Measurements from ENCODE around the gene SULF2.

DNA sequence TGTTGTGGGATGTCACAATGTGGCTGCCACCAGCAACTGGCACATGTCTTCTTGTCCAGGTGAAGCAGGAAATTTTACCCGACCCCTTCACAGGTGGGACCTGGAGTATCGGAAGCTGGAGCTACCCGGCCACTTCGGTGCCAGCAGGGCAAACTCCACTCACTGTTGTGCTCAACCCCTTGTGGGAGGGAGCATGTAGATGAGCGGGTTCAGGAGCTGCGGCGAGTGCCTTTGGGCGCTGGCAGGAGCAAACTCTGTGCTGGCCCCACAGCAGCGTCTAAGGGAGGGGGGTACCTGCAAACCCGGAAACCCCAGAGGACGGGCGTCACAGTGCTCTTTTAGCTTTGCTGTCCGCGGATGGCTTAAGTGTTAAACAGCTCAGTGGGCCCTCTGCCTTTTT is 20.7 kb upstream of the SULF2 start:
- TF ChIP-seq, protein P1, sequence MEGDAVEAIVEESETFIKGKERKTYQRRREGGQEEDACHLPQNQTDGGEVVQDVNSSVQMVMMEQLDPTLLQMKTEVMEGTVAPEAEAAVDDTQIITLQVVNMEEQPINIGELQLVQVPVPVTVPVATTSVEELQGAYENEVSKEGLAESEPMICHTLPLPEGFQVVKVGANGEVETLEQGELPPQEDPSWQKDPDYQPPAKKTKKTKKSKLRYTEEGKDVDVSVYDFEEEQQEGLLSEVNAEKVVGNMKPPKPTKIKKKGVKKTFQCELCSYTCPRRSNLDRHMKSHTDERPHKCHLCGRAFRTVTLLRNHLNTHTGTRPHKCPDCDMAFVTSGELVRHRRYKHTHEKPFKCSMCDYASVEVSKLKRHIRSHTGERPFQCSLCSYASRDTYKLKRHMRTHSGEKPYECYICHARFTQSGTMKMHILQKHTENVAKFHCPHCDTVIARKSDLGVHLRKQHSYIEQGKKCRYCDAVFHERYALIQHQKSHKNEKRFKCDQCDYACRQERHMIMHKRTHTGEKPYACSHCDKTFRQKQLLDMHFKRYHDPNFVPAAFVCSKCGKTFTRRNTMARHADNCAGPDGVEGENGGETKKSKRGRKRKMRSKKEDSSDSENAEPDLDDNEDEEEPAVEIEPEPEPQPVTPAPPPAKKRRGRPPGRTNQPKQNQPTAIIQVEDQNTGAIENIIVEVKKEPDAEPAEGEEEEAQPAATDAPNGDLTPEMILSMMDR (IDR thresholded peaks at IDR 0.05; ENCODE audit: poor library complexity) = no peak
- no peak for TF ChIP-seq EZH2 (IDR thresholded peaks at IDR 0.05; ENCODE audit: borderline replicate concordance)

All from hepatocyte (in vitro differentiated cells).